Activated CD4-positive, alpha-beta T cell treated with anti-CD3 and anti-CD28 coated beads, Interleukin-2, amount 50 U/mL, for 1 hour (primary cell): ENCODE results near the gene FCGR3A.
"Not testable (repeated sequence)": the region's sequence is repeated elsewhere in the genome, so short reads cannot be mapped to it uniquely, and the experiment has no call there.

Source experiments
- DNase-seq: peaks from one replicate; pipeline ENCODE4 v3.0.0-alpha.2; 2020

The FCGR3A gene

DNA sequence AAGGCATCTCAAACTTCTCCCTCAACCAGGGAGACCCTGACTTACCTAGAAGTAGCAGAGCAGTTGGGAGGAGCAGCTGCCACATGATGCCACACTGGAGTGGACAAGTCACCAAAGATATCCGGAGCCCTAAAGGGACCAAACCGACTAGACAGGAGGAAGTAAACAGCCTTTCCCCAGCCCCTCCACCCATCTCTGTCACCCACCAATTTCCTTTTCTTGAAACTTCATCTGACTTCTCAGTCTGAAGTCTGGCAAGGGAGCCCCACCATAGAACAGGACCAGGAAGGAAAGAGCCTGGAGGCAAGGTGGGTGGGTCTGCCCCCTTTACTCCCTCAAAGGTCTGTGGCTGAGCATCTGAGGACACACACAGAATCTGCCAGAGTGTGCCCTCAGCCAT, at the start of gene FCGR3A:
TSS of gene FCGR3A (minus strand) at position 167 of the 400 bp plus-strand sequence. CDS start at position 85, 82 bp downstream.
- DNase-seq = no peak

DNA sequence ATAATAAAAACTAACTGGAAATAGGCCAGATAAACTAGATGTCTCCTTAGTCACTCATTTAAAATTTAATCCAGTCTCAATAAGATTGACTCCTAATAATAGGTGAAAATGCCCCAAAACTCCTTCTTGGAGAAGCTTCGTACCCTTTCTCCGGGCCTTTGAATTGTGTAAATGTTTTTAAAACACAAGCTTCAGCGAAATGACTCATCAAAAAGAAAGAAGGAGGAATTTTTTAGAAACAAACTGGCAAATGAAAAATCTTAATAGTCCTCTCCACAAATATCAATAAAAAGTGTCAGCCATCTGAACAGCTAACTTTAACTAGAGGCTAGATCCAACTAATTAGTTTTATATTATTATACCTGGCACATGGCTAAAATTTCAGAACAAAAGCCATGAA, 47.5 kb upstream of the FCGR3A start:
- not testable (repeated sequence) for DNase-seq

DNA sequence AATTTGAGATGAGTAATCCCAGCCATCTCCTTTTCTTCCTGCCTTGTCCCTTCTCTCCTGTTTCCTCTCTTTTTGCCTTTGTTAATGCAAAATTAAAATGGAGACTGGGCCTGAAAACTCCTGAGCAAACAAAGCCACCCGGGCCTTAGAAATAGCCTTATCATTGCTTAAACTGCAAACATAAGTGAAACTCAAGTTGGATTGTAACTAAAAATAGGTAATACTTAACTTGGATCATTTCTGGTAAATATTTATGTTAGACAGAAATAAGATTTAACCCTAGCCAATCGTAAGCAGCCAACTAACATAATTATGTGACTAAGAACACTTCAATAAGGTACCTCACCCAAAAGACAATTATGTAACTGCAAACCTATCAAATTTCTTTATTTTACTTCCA, 46.0 kb upstream of the FCGR3A start:
- DNase-seq = not testable (repeated sequence)

DNA sequence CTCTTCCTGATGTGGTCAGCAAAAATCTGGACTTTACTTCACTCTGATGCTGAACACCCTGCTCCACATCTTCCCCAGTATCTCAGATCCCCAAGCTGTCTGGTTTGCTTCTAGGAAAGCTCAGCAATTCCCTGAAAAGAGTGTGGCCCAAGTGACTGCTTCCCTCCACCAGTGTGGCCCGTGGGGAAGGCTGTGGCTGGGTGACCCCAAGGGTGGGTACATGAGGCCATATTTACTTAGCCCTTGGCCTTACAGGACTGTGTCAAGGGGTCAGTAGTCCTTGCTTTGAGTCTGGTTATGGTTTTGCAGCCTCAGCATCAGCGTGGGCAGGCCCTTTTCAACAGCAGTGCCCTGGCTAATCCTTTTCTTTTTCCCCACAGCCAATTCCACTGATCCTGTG, 45.6 kb upstream of the FCGR3A start:
- DNase-seq = not testable (repeated sequence)

DNA sequence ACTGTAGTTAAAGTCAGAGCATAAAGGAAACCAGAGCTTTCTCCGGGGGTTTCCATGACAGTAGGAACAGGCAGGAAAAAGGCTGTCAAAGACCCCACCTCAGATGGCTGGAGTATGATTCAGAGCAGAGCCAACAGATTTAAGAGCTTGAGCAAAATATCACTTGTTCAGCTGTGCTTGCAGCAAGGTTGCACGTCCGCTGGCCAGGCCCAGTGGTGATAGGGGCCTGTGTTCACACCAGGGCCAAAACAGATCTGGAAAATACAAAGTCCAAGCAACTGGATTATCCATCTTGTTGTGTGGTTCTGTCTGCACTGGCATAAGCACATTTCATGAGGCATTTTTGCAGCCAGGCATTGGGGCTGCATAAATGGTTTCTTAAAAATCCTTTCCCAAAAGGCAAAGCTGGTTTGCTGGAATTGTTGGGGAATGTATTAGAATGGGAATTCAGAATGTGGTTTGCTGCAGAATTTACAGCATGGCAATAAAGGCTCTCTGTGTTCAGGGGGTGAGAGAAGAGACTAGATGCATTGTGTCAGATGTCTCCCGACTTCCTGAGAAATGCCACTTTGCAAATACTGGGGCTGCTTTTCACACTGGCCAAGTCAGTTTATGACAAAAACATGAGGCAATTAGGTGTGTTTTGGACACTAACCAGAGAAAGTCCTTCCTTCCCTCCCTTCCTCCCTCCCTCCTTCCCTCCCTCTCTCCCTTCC, 44.8 kb upstream of the FCGR3A start:
- DNase-seq = not testable (repeated sequence)

DNA sequence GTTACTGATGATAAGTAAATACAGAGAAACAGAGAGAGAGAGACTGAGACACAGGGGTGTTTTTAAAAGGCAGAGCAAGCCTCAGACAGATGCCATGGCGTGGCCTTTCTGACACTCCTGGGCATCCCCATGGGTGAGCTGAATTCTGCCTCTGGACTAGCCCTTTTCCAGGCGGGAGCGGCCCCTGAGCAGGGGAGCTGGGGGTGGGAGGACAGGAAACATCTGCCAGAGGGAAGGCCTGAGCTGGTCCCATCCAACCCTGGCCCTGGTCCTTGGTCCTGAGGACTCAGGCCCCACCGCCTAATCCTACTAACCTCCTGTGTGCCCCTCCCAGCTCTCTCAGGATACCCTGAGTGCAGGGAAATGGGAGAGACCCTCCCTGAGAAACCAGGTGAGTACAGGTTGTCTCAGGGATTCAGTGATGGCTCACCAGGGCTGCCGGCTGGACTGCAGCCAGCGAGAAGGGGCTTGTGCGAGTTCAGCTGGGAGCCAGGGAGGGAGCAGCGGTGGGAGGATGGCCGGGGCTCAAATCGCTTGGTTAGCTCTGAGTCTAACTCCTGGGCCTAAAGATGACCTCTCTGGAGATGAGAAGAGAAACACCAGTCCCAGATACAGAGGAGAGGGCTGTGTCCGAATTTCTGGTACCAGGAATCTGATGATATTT, 43.6 kb upstream of the FCGR3A start:
- DNase-seq = not testable (repeated sequence)

DNA sequence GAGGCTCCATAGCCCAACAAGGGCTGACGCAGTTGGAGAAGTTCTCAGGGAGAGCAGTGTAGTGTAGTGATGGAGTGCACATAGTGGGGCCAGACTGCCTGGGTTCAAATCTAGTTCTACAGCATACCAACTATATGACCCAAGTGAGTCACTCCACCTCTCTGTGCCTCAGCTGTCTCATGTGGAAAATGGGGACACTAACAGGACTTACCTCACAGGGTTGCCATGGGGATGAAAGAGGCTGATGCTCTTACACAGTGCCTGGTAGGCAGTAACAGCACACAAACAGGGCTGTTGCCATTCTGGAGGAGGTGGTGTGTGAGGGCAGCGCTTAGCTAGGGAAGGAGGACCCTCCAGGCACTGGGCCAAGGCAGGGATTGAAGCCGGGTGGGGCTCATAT, 43.0 kb upstream of the FCGR3A start:
- DNase-seq = not testable (repeated sequence)

DNA sequence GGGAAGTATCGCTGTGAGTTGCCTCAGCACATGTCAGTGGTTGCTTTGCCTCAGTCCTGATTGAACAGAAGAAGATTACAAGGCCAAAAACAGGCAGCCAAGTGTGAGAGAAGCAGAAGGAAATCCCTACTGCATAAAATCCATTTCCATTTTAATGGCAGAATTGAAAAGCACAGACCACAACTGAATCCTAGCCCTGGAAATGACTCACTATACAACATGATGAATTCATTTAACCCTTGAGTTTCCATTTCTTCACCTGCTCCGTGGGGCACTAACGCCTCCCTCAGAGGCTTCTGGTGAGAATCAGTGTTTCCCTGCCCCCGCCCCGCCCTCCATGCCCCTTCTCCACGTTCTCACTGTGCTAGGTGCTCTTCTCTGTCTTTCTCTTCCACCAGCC, 40.3 kb upstream of the FCGR3A start:
- DNase-seq = not testable (repeated sequence)

DNA sequence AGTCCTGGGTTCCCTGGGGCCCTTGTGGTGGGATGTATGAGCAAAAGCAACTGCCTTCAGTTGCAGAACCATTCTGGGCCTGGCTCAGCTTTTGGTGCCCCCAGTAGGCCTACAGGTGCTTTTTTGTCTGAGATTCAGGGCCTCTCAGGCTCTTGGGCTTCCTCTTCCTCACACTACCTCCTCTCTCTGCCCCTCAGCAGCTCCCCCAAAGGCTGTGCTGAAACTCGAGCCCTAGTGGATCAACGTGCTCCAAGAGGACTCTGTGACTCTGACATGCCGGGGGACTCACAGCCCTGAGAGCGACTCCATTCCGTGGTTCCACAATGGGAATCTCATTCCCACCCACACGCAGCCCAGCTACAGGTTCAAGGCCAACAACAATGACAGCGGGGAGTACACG, 39.7 kb upstream of the FCGR3A start:
- DNase-seq = not testable (repeated sequence)

DNA sequence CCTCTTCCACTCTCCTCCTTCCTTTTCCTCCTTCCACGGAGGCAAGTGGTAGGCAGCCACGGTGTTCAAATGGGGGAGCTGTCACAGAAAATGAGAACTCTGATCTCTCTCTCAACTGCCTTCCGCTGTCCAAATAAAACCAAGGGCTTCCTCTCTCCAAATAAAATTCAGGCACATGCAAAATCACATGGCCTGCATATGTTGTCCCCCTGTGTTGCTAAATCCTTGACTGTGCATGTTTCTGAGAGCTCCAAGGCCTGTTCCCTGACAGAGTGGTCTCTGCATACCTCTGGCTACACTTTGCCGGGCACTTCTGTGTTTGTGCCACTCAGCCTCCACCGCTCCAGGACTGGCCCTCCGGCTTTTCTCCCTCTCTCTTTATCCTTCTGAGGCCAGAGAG, 39.0 kb upstream of the FCGR3A start:
- not testable (repeated sequence) for DNase-seq

DNA sequence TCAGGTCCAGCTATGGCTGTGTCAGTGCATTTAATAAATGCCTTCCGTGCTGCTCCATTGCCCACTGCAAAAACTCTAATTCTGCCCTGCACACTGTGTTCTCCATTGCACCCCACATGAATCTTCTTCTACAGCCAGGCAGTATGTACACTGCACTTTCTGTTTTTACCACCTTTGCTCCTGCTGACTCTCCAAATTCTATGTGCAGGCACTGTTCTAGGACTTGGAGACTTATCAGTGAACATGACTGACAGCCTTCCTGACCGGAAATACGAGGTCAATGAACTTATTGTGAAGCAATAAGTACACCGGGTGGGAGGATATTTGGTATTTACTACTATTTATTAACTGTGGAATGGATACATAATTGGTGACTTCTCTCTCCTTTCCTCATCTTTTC, 33.3 kb upstream of the FCGR3A start:
- not testable (repeated sequence) for DNase-seq

DNA sequence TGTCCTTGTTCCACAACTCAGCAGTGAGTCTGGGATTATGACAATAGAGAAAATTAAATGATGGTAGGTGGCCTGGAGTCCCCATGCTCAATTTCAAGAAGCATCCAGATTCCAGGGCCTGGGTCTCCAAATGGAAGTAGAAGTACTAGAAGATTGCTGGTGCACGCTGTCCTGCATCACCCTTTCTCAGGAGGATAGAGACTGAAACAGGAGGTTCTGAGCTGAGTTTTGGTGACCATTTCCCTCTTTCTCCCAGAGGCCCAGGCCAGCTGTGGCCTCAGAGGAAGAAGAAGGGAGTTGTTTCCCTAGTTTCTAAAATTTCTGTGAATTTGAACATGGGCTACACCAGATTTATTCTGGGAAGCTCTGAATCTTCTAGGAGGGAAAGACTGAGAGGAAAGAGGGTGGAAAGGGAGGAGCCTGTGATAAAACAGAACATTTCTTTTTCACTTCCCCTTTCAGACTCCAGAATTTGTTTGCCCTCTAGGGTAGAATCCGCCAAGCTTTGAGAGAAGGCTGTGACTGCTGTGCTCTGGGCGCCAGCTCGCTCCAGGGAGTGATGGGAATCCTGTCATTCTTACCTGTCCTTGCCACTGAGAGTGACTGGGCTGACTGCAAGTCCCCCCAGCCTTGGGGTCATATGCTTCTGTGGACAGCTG, 31.4 kb upstream of the FCGR3A start:
- not testable (repeated sequence) for DNase-seq

DNA sequence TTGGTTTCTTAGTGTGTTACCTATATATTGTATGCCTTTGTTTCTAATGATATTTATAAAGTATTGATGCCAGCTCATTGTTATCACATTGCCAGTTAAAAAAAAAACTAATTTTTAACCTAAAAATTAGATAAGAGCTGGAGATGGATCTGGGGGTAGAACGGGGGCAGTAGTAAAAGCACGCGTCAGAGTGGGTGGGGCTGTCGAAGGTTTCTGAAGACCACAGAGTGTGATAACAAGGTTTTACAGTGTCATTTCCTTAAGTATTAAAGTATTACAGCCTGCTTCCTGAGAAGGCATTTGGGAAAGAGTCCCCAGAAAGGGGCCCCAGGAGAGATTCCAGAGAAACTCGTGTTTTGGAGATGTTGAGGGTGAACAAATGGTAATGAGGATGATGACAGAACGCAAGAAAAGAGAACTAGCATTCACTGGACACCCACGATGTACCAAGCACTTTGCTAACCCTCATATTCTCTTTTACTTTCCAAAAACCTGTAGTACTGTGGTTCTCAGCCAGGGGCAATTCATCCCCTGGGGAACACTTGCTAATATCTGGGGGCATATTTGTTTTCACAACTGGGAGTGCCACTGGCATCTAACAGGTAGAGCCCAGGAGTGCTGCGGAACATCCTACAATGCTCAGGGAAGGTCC, 30.4 kb upstream of the FCGR3A start:
- not testable (repeated sequence) for DNase-seq

DNA sequence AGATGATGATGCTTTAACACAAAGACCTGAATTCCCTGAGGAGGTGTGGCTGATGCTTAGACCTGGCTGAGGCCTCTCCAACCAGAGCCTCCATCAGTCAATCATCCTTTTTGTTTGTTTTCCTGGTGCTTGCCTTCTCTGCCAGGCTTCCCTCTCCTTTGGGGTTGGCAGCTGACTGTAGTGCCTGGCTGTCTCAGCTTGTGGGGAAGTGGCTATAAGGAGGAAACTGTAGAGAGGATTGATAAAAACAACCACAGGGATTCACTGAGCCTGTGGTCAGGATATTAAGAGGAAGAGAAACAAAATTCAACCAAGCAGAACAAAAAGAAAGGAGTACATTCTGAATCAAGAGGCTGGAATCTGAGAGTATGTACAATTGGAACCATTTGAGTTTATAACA, 27.1 kb upstream of the FCGR3A start:
- not testable (repeated sequence) for DNase-seq

DNA sequence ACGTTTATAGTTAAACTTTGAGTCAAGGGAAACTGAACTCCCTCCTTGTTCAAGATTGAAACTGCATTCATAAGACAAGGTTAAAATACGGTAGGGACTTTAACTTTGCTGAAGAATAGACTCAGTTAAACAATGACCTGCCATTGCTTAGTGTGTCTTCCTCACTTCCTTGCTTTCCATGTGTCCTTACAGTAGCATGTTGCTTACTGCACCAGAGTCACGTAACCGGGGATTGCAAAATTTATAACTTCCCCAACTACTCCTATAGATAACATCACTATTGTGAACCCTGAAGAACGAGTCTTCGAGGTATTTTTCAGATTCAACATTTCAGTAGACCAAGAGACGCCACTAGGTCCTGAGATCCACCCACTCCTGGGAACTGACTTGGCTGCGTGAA, 22.1 kb upstream of the FCGR3A start:
- DNase-seq = not testable (repeated sequence)

DNA sequence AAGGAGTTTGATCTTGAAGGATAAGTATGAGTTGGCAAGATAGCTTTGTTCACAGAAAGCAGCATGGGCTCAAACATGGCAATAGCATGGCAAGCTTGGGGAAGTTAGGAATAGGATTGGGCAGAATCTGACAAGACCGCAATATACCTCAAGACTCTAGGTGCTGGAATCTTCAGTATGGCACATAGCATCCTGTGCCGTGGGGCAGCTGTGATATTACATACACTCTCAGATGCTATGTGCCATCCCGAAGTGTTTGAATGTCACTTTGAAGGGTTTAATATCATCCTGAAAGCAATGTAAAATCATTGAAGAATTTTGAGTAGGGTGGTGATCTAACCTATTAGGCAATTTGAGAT, 17.0 kb upstream of the FCGR3A start:
- not testable (repeated sequence) for DNase-seq

DNA sequence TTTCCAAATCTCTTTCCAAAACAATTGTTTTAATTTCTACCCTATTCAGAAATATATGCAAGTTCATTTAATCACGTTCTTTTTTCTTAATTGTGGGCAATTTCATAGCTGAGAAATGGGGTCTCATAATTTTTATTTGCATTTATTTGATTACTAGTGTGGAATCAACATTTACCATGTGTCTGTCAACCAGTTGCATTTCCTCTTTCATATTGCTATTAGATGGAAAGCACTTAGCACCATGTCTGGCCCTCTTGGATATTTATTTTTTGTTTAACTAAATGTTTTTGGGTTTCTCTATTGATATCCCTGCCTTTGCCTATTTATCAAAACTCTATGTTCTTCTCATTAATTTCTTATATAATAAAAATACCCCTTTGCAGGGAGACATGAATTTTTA, 13.9 kb upstream of the FCGR3A start:
- not testable (repeated sequence) for DNase-seq

DNA sequence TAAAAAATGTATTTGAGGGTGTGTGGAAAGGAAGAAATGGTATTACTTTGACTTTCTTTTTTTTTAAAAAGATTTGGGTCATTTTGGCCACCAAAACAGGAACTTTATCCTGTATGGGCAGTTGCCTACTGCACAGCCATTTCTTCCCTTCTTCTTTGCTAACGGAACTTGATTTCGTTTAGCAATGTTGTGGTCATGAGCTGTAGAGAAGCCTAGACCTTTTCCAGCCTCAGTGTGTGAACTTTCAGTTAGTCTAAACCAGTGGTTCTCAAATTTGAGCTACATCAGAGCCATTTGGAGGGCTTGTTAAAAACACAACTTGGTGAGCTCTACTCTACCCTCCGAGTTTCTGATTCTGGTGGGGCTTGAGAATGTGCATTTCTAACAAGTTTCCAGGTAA, 12.8 kb upstream of the FCGR3A start:
- not testable (repeated sequence) for DNase-seq

DNA sequence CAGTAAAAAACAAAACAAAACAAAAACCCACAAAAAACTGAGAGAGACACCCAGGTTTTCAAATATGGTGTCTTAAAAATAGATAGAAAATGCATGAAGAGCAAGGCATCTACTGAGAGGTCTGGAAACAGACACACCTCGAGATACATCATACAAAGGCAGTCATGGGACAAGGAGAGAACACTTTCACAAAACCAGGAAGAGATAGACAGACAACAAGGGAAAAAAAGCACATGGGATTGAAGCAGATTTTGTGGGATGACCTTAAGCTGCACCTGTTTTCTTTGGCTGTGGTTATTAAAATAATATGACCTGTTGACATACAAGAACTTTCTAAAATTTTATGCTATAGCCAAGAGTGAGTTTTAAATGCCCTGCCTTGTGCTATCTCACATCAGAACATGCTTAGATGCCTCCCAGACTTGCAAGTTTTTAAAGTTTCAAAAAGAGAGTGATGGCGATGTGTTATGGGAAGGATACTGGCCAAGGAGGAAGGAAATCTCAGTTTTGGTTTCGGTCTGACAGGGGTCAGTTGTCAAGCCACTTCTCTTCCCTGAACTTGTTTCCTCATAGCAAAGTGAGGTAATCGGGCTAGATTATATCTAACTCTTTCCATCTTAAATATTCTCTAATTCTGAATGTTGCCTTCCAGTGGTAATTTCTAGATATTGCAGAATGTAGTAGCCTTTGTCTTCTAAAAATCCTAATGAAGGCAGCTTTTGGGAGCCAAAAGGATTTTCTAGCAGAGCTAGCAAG, 11.5 kb upstream of the FCGR3A start:
- DNase-seq = not testable (repeated sequence)

DNA sequence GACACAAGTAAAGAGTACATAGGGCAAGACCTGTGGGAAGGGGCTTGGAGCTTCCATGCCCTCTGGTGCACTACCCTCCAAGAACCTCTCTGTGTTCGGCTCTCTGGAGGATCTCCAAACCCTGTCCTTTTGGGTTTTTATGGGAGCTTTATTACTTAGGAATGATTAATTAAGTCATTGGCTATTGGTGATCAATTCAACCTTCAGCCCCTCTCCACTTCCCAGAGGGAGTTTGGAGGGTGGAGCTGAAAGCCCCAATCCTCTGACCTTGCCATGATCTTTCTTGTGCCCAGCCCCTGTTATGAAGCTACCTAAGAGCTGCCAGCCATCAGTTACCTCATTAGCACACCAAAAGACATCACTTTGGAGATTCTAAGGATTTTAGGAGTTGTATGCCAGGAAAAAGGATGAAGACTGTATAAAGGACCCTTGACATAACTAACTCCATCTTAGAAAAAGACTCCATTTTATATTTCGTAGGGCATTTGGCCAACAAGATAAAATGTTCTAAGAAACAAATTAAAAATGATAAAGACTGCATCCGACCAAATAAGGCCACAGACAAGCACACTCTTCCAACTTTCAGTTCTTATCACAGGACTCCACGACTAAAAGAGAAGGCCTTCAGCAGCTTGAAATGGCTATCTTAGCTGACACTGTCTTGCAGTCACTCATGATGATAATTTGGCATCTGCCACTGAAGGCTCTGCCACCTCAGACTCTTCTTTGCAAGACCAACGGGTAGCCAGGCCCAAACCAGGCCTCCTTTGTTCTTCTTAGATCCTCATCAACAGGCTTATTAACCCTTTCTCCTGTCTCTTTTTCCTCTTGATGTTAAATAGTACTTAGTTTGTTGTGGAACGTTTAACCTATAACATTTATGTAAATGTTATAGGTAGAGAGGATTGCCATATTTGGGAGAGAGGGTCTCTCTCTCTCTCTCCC, 8.2 kb upstream of the FCGR3A start:
- not testable (repeated sequence) for DNase-seq

DNA sequence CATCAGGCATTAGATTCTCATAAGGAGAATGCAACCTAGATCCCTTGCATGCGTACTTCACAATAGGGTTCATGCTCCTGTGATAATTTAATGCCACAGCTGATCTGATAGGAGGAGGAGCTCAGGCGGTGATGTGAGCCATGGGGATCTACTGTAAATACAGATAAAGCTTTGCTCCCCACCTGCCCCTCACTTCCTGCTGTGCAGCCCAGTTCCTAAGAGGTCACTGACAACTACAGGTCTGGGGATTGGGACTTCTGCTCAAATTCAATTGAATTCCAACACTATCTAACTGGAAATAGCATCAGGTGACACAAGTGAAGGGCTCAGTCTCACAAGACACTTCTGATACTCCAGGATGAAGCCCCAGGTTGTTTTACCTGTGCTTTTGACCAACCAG, 7.4 kb upstream of the FCGR3A start:
- DNase-seq = not testable (repeated sequence)
